HCT116 (cell line): ENCODE data around the gene PIGQ. TPM values are rescaled to one million over a fixed set of nuclear protein-coding genes. Genes with fewer than 3 reads are reported as not detected.

Source experiments
- ATAC-seq: fragments of 200-7000 bp; cut with Tn5 transposase; 2 replicates; pipeline ENCODE4 v1.9.1; 2020; ENCODE audit warnings: mild to moderate bottlenecking, moderate library complexity
- BruUV-seq: library from RNA; stranded (reverse); fragments of 400-500 nt; replicated peaks from 2 replicates; lab custom pipeline; 2021; lab: Mats Ljungman, UMichigan
- CTCF ChIA-PET: fragments of 300-600 bp; sonication (Branson Sonifier 250); formaldehyde crosslinking; loops from one replicate; lab custom pipeline; 2021; ENCODE audit warnings: antibody characterized with exemption; lab: Charles Lee
- POLR2A ChIA-PET: fragments of 300-600, 350-600 bp; sonication (Branson Sonifier 250); formaldehyde crosslinking; loops from one replicate; lab custom pipeline; 2021; ENCODE audit warnings: antibody characterized with exemption; lab: Charles Lee
- RAD21 ChIA-PET, 2 experiments: fragments of 300-600 bp; sonication (Branson Sonifier 250); formaldehyde crosslinking; loops; one replicate each; lab custom pipeline; 2023; ENCODE audit warnings: low total read pairs in 2 of 2; ENCODE audit not compliant: uncharacterized antibody in 2 of 2, unreplicated experiment in 2 of 2, low non-redundant PET in 1 of 2; lab: Charles Lee
- DNase-seq: peaks from one replicate; pipeline ENCODE4 v3.0.0-alpha.2; 2010; ENCODE audit warnings: low read depth, low spot score
- H2AFZ ChIP-seq: fragments of 200-600 bp; shearing (Covaris generic), sonication (generic); 2 replicates; pipeline ENCODE4 v1.6.1; 2017; ENCODE audit warnings: low read depth, mixed run types, mixed read lengths, antibody characterized with exemption, low read length; ENCODE audit not compliant: poor library complexity, severe bottlenecking
- H3K27ac ChIP-seq: 2 replicates; pipeline ENCODE4 v1.5.1; 2012; ENCODE audit warnings: low read depth, low read length
- H3K27me3 ChIP-seq: fragments of 200-600 bp; sonication (generic); 2 replicates; pipeline ENCODE4 v1.6.1; 2016; ENCODE audit warnings: mixed run types, low read length, mixed read lengths; ENCODE audit not compliant: insufficient read depth
- H3K36me3 ChIP-seq, 2 experiments: fragments of 200-500 bp in 1 of 2; fragments of 200-600 bp in 1 of 2; sonication (Bioruptor generic) in 1 of 2; sonication (generic) in 1 of 2; 2 replicates each; pipeline versions ENCODE4 v1.5.1 to v1.6.1; 2014 to 2016; ENCODE audit warnings: low read length in 2 of 2, inconsistent platforms in 1 of 2, mixed read lengths in 1 of 2, mixed run types in 1 of 2; ENCODE audit not compliant: insufficient read depth in 2 of 2, control insufficient read depth in 1 of 2
- H3K4me1 ChIP-seq, 2 experiments: fragments of 200-600 bp in 1 of 2; sonication (generic) in 1 of 2; 2 replicates each; pipeline versions ENCODE4 v1.5.1 to v1.6.1; 2012 to 2017; ENCODE audit warnings: low read length in 2 of 2, inconsistent platforms in 1 of 2, mild to moderate bottlenecking in 1 of 2, mixed read lengths in 1 of 2, mixed run types in 1 of 2, moderate library complexity in 1 of 2; ENCODE audit not compliant: insufficient read depth in 2 of 2, control insufficient read depth in 1 of 2
- H3K4me2 ChIP-seq: fragments of 200-600 bp; sonication (generic); 2 replicates; pipeline ENCODE4 v1.6.1; 2017; ENCODE audit warnings: mixed run types, low read length, mixed read lengths
- H3K4me3 ChIP-seq, 2 experiments: fragments of 200-600 bp in 1 of 2; sonication (generic) in 1 of 2; replicated peaks in 1 of 2; 2 replicates each; pipeline ENCODE4 v1.5.1; 2011 to 2016; ENCODE audit warnings: low read length in 2 of 2, control low read depth in 1 of 2, low read depth in 1 of 2, mild to moderate bottlenecking in 1 of 2, mixed read lengths in 1 of 2, mixed run types in 1 of 2
- H3K79me2 ChIP-seq: fragments of 200-600 bp; sonication (generic); 2 replicates; pipeline ENCODE4 v1.6.1; 2017; ENCODE audit warnings: mild to moderate bottlenecking, mixed run types, low read length, moderate library complexity, mixed read lengths; ENCODE audit not compliant: insufficient read depth
- H3K9ac ChIP-seq: fragments of 200-600 bp; sonication (generic); 2 replicates; pipeline ENCODE4 v1.6.1; 2016; ENCODE audit warnings: low read length, mixed read lengths
- H3K9me2 ChIP-seq: fragments of 200-600 bp; sonication (generic), shearing (Covaris generic); 2 replicates; pipeline ENCODE4 v1.6.1; 2017; ENCODE audit warnings: mixed run types, mild to moderate bottlenecking, moderate library complexity; ENCODE audit not compliant: insufficient read depth
- H3K9me3 ChIP-seq, 2 experiments: fragments of 200-500 bp in 1 of 2; fragments of 200-600 bp in 1 of 2; sonication (Bioruptor generic) in 1 of 2; sonication (generic) in 1 of 2; 2 replicates each; pipeline ENCODE4 v1.6.1; 2014 to 2017; ENCODE audit warnings: low read length in 2 of 2, mixed read lengths in 2 of 2, inconsistent platforms in 1 of 2, low read depth in 1 of 2, mild to moderate bottlenecking in 1 of 2, mixed run types in 1 of 2, moderate library complexity in 1 of 2; ENCODE audit not compliant: control insufficient read depth in 1 of 2, insufficient read depth in 1 of 2
- H4K20me1 ChIP-seq: fragments of 200-600 bp; sonication (generic), shearing (Covaris generic); 2 replicates; pipeline ENCODE4 v1.6.1; 2017; ENCODE audit warnings: mixed run types, mild to moderate bottlenecking, moderate library complexity; ENCODE audit not compliant: insufficient read depth
- CBX3 ChIP-seq: IDR thresholded peaks from 2 replicates; pipeline ENCODE4 v1.6.1; 2012; ENCODE audit warnings: low read depth
- CEBPB ChIP-seq: IDR thresholded peaks from 2 replicates; pipeline ENCODE4 v1.6.1; 2012; ENCODE audit warnings: low read depth
- ELF1 ChIP-seq: IDR thresholded peaks from 2 replicates; pipeline ENCODE4 v1.6.1; 2012; ENCODE audit warnings: low read depth, borderline replicate concordance
- EZH2 ChIP-seq: fragments of 200-600 bp; sonication (generic); IDR thresholded peaks from 2 replicates; pipeline ENCODE4 v1.6.1; 2017; ENCODE audit warnings: antibody characterized with exemption, mixed run types
- EZH2phosphoT487 ChIP-seq: fragments of 200-600 bp; IDR thresholded peaks from 2 replicates; pipeline ENCODE4 v1.6.1; 2018; ENCODE audit warnings: antibody characterized with exemption, borderline replicate concordance
- FOSL1 ChIP-seq: IDR thresholded peaks from 2 replicates; pipeline ENCODE4 v1.6.1; 2012; ENCODE audit warnings: low read depth
- JUND ChIP-seq: IDR thresholded peaks from 2 replicates; pipeline ENCODE4 v1.6.1; 2012
- POLR2AphosphoS5 ChIP-seq: IDR thresholded peaks from 2 replicates; pipeline ENCODE4 v1.6.1; 2011; ENCODE audit warnings: mild to moderate bottlenecking, low read depth, low read length, moderate library complexity
- RAD21 ChIP-seq: IDR thresholded peaks from 2 replicates; pipeline ENCODE4 v1.6.1; 2012; ENCODE audit warnings: low read depth, mild to moderate bottlenecking
- SP1 ChIP-seq: IDR thresholded peaks from 2 replicates; pipeline ENCODE4 v1.6.1; 2012; ENCODE audit warnings: low read depth
- SRF ChIP-seq: IDR thresholded peaks from 2 replicates; pipeline ENCODE4 v1.6.1; 2012; ENCODE audit warnings: low read depth
- TCF7L2 ChIP-seq: IDR thresholded peaks from 2 replicates; pipeline ENCODE4 v1.7.0; 2011; ENCODE audit warnings: borderline replicate concordance, inconsistent platforms; ENCODE audit not compliant: insufficient read depth, insufficient read length; ENCODE audit errors: extremely low read depth
- YY1 ChIP-seq: IDR thresholded peaks from 2 replicates; pipeline ENCODE4 v1.6.1; 2011; ENCODE audit warnings: low read length, low read depth, moderate library complexity, mild to moderate bottlenecking; ENCODE audit not compliant: insufficient replicate concordance; ENCODE audit errors: extremely low read depth
- ZFX ChIP-seq: fragments of 450-650 bp; IDR thresholded peaks from 2 replicates; pipeline ENCODE4 v1.6.1; 2017
- ZNF274 ChIP-seq: fragments of 200-500 bp; sonication (Bioruptor generic); IDR thresholded peaks from 2 replicates; pipeline ENCODE4 v1.6.1; 2014; ENCODE audit warnings: mild to moderate bottlenecking, low read depth, low read length, inconsistent platforms
- intact Hi-C: fragments of 100-400 bp; cut with micrococcal nuclease; formaldehyde crosslinking; loops from 2 replicates; pipeline ENCODE4 v1.10.0; 2022
- total RNA-seq: library from RNA; stranded (reverse); gene quantifications from one replicate; pipeline ENCODE4 v1.2.1, GENCODE V29; 2021; ENCODE audit not compliant: unreplicated experiment
- TF ChIP-seq, protein P1 (sequence below): IDR thresholded peaks from 2 replicates; pipeline ENCODE4 v1.6.1; 2012
- TF ChIP-seq, protein P2 (sequence below): IDR thresholded peaks from 2 replicates; pipeline ENCODE4 v1.6.1; 2012
- TF ChIP-seq, protein P3 (sequence below): IDR thresholded peaks from 2 replicates; pipeline ENCODE4 v1.6.1; 2011; ENCODE audit warnings: mild to moderate bottlenecking, low read length, moderate library complexity; ENCODE audit not compliant: insufficient replicate concordance; ENCODE audit errors: extremely low read depth
- TF ChIP-seq, protein P4 (sequence below), 3 experiments: fragments of 200-600 bp in 1 of 3; sonication (generic) in 1 of 3; IDR thresholded peaks in 2 of 3; conservative IDR thresholded peaks in 1 of 3; 2 replicates each; pipeline ENCODE4 v1.5.1; 2012 to 2017; ENCODE audit warnings: low read depth in 2 of 3, low read length in 2 of 3, antibody characterized with exemption in 1 of 3, borderline replicate concordance in 1 of 3, control low read depth in 1 of 3, mild to moderate bottlenecking in 1 of 3, mixed read lengths in 1 of 3, mixed run types in 1 of 3, moderate library complexity in 1 of 3; ENCODE audit not compliant: insufficient read depth in 1 of 3

The PIGQ gene
- total RNA-seq, 1 experiment from 2014 or later = 21.0 TPM

DNA sequence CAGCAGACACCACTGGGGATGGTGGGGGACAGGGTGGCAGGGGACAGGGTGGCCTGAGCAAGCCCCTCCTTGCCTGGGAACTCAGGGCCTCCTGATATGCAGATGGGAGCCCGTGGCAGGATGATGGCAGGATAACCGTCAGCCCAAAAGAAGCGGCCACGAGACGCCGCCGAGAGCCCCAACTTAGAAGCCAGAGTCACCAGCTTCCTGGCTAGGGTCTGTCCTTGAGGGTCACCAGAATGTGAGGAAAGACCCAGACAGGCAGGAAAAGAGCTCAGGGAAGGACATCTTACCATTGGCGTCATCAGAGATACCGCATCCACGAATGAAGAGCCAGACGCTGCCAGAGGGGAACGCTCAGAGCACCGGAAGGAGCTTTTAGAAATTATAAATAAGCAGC lies 39.5 kb downstream of the PIGQ start:
- CTCF ChIA-PET = no interaction called here
- Histone ChIP-seq H3K4me3 (no peak overlapping the region), H3K9me3 (no peaks in the 10 kb centered on the region), H3K27me3 (no peaks in the 10 kb centered on the region), H3K4me2 (no peak overlapping the region), H4K20me1 (no peaks in the 10 kb centered on the region), H2AFZ (no peak overlapping the region), H3K9me2 (no peaks in the 10 kb centered on the region), H3K9ac (no peak overlapping the region)
- DNase-seq (no peak), ATAC-seq (no peak)
- POLR2A ChIA-PET = no interaction called here
- intact Hi-C loops = no loop called here
- TF ChIP-seq CBX3 = no peak
- no peak for TF ChIP-seq EZH2phosphoT487
- no peak for TF ChIP-seq JUND
- TF ChIP-seq SP1 = no peak
- TF ChIP-seq, protein P1, sequence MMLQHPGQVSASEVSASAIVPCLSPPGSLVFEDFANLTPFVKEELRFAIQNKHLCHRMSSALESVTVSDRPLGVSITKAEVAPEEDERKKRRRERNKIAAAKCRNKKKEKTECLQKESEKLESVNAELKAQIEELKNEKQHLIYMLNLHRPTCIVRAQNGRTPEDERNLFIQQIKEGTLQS = no peak
- TF ChIP-seq, protein P2, sequence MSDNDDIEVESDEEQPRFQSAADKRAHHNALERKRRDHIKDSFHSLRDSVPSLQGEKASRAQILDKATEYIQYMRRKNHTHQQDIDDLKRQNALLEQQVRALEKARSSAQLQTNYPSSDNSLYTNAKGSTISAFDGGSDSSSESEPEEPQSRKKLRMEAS = no peak
- no peak for TF ChIP-seq ZFX
- no peak for TF ChIP-seq CEBPB
- TF ChIP-seq SRF = no peak
- TF ChIP-seq EZH2 = no peak
- TF ChIP-seq POLR2AphosphoS5 = no peak
- TF ChIP-seq ELF1 = no peak
- no peak for TF ChIP-seq RAD21
- no peak for TF ChIP-seq TCF7L2
- TF ChIP-seq YY1 = no peak
- TF ChIP-seq, protein P3, sequence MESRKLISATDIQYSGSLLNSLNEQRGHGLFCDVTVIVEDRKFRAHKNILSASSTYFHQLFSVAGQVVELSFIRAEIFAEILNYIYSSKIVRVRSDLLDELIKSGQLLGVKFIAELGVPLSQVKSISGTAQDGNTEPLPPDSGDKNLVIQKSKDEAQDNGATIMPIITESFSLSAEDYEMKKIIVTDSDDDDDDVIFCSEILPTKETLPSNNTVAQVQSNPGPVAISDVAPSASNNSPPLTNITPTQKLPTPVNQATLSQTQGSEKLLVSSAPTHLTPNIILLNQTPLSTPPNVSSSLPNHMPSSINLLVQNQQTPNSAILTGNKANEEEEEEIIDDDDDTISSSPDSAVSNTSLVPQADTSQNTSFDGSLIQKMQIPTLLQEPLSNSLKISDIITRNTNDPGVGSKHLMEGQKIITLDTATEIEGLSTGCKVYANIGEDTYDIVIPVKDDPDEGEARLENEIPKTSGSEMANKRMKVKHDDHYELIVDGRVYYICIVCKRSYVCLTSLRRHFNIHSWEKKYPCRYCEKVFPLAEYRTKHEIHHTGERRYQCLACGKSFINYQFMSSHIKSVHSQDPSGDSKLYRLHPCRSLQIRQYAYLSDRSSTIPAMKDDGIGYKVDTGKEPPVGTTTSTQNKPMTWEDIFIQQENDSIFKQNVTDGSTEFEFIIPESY = no peak
- TF ChIP-seq FOSL1 = no peak
- TF ChIP-seq, protein P4, sequence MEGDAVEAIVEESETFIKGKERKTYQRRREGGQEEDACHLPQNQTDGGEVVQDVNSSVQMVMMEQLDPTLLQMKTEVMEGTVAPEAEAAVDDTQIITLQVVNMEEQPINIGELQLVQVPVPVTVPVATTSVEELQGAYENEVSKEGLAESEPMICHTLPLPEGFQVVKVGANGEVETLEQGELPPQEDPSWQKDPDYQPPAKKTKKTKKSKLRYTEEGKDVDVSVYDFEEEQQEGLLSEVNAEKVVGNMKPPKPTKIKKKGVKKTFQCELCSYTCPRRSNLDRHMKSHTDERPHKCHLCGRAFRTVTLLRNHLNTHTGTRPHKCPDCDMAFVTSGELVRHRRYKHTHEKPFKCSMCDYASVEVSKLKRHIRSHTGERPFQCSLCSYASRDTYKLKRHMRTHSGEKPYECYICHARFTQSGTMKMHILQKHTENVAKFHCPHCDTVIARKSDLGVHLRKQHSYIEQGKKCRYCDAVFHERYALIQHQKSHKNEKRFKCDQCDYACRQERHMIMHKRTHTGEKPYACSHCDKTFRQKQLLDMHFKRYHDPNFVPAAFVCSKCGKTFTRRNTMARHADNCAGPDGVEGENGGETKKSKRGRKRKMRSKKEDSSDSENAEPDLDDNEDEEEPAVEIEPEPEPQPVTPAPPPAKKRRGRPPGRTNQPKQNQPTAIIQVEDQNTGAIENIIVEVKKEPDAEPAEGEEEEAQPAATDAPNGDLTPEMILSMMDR (IDR thresholded peaks at IDR 0.05 in 2 of 3, conservative IDR thresholded peaks at IDR 0.05 in 1 of 3; ENCODE audit: borderline replicate concordance in 1 of 3, insufficient read depth in 1 of 3, low read depth in 2 of 3, low read length in 2 of 3) = no peak
- no peak for TF ChIP-seq ZNF274
- TF ChIP-seq, all 23 proteins: peak for 0
- H3K4me1 ChIP-seq = no peaks in the 10 kb centered on the region
- RAD21 ChIA-PET = no interaction called here
- BruUV-seq = no TSS peak
- no peaks in the 10 kb centered on the region for H3K79me2 ChIP-seq
- H3K36me3 ChIP-seq = no peaks in the 10 kb centered on the region
- H3K27ac ChIP-seq = no peak overlapping the region
